ENCODE data around the gene HEXIM1. TPM values are rescaled to one million over a fixed set of nuclear protein-coding genes. Genes with fewer than 3 reads are reported as not detected.

The HEXIM1 gene
- total RNA-seq, 1 experiment from 2014 or later, result 29.6 TPM

DNA sequence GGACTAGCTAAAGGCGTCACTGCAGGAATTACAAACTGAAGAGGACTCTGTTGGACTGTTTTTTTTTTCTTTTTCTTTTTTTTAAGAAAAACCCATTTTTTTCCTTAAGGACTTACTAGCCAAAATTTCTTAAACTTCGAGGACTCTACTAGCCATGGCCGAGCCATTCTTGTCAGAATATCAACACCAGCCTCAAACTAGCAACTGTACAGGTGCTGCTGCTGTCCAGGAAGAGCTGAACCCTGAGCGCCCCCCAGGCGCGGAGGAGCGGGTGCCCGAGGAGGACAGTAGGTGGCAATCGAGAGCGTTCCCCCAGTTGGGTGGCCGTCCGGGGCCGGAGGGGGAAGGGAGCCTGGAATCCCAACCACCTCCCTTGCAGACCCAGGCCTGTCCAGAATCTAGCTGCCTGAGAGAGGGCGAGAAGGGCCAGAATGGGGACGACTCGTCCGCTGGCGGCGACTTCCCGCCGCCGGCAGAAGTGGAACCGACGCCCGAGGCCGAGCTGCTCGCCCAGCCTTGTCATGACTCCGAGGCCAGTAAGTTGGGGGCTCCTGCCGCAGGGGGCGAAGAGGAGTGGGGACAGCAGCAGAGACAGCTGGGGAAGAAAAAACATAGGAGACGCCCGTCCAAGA lies 878 bp downstream of the HEXIM1 start:
- Mint-ChIP-seq H3K9me3 (no peaks in the 10 kb centered on the region), H3K4me1 (peaks cover 31% of the 10 kb centered on the region), H3K27ac (peak overlapping the region; percentile 90), H3K4me3 (peak overlapping the region; percentile 98), H3K27me3 (ENCODE audit: low read depth) (peaks cover 5% of the 10 kb centered on the region; the same call in 1 of the 2 replicates), H3K36me3 (no peaks in the 10 kb centered on the region; the same call in 1 of the 2 replicates)
- POLR2A ChIA-PET, result interaction anchor here (0.5 to 6.1 kb wide), 34 partner anchors 8 to 503 kb away, joined by 3 to 242 read pairs (median 4); partner anchors contain the start of genes ACBD4, HEXIM2 and NMT1
- CTCF ChIA-PET, result interaction anchor here (0.5 to 16.3 kb wide), 33 partner anchors 10 to 1034 kb away, joined by 3 to 531 read pairs (median 5); partner anchors contain the start of genes ACBD4, FMNL1, HEXIM2 and MAP3K14
- ATAC-seq (peak; percentile 27), DNase-seq (ENCODE audit: low spot score) (peak; percentile 90)
- TF ChIP-seq FOXK1 (CRISPR knock-in tag; IDR thresholded peaks at IDR 0.05) (no peak), ZNF263 (CRISPR knock-in tag; IDR thresholded peaks at IDR 0.05; ENCODE audit: low read depth) (no peak), TEAD1 (CRISPR knock-in tag; IDR thresholded peaks at IDR 0.05) (0 out of 2 replicates have a peak, but pooled peaks have one; percentile 26), GABPB1 (CRISPR knock-in tag; IDR thresholded peaks at IDR 0.05) (peak; percentile 65; the same call in 1 of the 2 replicates), TEAD4 (CRISPR knock-in tag; IDR thresholded peaks at IDR 0.05) (peak; percentile 18; the same call in 1 of the 2 replicates), USF1 (CRISPR knock-in tag; IDR thresholded peaks at IDR 0.05) (0 out of 2 replicates have a peak, but pooled peaks have one; percentile 4), SP1 (CRISPR knock-in tag; conservative IDR thresholded peaks at IDR 0.05) (peak; percentile 35; the same call in 1 of the 2 replicates), ZNF138 (CRISPR knock-in tag; conservative IDR thresholded peaks at IDR 0.05) (no peak), ZSCAN18 (CRISPR knock-in tag; IDR thresholded peaks at IDR 0.05) (no peak), MYBL2 (CRISPR knock-in tag; IDR thresholded peaks at IDR 0.05) (no peak), PRRX2 (CRISPR knock-in tag; IDR thresholded peaks at IDR 0.05) (0 out of 2 replicates have a peak, but pooled peaks have one; percentile 35), KAT7 (CRISPR knock-in tag; IDR thresholded peaks at IDR 0.05; ENCODE audit: borderline replicate concordance) (0 out of 2 replicates have a peak, but pooled peaks have one; percentile 67), ZNF423 (CRISPR knock-in tag; IDR thresholded peaks at IDR 0.05) (peak; percentile 33; the same call in 1 of the 2 replicates), ETV6 (CRISPR knock-in tag; IDR thresholded peaks at IDR 0.05) (no peak), ZNF281 (CRISPR knock-in tag; IDR thresholded peaks at IDR 0.05) (peak; percentile 58; the same call in 1 of the 2 replicates)
- TF ChIP-seq, protein P1, sequence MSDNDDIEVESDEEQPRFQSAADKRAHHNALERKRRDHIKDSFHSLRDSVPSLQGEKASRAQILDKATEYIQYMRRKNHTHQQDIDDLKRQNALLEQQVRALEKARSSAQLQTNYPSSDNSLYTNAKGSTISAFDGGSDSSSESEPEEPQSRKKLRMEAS (CRISPR knock-in tag; IDR thresholded peaks at IDR 0.05), result 0 out of 2 replicates have a peak, but pooled peaks have one; percentile 15
- TF ChIP-seq, protein P2, sequence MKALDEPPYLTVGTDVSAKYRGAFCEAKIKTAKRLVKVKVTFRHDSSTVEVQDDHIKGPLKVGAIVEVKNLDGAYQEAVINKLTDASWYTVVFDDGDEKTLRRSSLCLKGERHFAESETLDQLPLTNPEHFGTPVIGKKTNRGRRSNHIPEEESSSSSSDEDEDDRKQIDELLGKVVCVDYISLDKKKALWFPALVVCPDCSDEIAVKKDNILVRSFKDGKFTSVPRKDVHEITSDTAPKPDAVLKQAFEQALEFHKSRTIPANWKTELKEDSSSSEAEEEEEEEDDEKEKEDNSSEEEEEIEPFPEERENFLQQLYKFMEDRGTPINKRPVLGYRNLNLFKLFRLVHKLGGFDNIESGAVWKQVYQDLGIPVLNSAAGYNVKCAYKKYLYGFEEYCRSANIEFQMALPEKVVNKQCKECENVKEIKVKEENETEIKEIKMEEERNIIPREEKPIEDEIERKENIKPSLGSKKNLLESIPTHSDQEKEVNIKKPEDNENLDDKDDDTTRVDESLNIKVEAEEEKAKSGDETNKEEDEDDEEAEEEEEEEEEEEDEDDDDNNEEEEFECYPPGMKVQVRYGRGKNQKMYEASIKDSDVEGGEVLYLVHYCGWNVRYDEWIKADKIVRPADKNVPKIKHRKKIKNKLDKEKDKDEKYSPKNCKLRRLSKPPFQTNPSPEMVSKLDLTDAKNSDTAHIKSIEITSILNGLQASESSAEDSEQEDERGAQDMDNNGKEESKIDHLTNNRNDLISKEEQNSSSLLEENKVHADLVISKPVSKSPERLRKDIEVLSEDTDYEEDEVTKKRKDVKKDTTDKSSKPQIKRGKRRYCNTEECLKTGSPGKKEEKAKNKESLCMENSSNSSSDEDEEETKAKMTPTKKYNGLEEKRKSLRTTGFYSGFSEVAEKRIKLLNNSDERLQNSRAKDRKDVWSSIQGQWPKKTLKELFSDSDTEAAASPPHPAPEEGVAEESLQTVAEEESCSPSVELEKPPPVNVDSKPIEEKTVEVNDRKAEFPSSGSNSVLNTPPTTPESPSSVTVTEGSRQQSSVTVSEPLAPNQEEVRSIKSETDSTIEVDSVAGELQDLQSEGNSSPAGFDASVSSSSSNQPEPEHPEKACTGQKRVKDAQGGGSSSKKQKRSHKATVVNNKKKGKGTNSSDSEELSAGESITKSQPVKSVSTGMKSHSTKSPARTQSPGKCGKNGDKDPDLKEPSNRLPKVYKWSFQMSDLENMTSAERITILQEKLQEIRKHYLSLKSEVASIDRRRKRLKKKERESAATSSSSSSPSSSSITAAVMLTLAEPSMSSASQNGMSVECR (CRISPR knock-in tag; IDR thresholded peaks at IDR 0.05; ENCODE audit: borderline replicate concordance), result peak; percentile 53; the same call in 1 of the 2 replicates
- TF ChIP-seq, protein P3, sequence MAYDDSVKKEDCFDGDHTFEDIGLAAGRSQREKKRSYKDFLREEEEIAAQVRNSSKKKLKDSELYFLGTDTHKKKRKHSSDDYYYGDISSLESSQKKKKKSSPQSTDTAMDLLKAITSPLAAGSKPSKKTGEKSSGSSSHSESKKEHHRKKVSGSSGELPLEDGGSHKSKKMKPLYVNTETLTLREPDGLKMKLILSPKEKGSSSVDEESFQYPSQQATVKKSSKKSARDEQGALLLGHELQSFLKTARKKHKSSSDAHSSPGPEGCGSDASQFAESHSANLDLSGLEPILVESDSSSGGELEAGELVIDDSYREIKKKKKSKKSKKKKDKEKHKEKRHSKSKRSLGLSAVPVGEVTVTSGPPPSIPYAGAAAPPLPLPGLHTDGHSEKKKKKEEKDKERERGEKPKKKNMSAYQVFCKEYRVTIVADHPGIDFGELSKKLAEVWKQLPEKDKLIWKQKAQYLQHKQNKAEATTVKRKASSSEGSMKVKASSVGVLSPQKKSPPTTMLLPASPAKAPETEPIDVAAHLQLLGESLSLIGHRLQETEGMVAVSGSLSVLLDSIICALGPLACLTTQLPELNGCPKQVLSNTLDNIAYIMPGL (CRISPR knock-in tag; IDR thresholded peaks at IDR 0.05), result peak; percentile 81; the same call in 1 of the 2 replicates
- TF ChIP-seq, protein P4, sequence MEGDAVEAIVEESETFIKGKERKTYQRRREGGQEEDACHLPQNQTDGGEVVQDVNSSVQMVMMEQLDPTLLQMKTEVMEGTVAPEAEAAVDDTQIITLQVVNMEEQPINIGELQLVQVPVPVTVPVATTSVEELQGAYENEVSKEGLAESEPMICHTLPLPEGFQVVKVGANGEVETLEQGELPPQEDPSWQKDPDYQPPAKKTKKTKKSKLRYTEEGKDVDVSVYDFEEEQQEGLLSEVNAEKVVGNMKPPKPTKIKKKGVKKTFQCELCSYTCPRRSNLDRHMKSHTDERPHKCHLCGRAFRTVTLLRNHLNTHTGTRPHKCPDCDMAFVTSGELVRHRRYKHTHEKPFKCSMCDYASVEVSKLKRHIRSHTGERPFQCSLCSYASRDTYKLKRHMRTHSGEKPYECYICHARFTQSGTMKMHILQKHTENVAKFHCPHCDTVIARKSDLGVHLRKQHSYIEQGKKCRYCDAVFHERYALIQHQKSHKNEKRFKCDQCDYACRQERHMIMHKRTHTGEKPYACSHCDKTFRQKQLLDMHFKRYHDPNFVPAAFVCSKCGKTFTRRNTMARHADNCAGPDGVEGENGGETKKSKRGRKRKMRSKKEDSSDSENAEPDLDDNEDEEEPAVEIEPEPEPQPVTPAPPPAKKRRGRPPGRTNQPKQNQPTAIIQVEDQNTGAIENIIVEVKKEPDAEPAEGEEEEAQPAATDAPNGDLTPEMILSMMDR (IDR thresholded peaks at IDR 0.05), result peak; percentile 39; the same call in 1 of the 2 replicates
